GM10847 (cell line): ENCODE data around the gene CST4.

ENCODE experiments used
- POLR2A ChIP-seq: IDR thresholded peaks from 2 replicates; pipeline ENCODE4 v1.6.1; 2011; ENCODE audit not compliant: insufficient read length; ENCODE audit errors: extremely low read depth

CST4 gene

GRCh38 chr20:23646106-23646873 is 42.5 kb downstream of the CST4 start:
- TF ChIP-seq POLR2A: no peak

GRCh38 chr20:23645575-23645974 is 43.3 kb downstream of the CST4 start:
- TF ChIP-seq POLR2A: no peak

- TF ChIP-seq POLR2A: no peak
Measured at GRCh38 chr20:23644164-23644563, 44.7 kb downstream of the CST4 start.

GRCh38 chr20:23643659-23644058 is 45.2 kb downstream of the CST4 start:
- TF ChIP-seq POLR2A: no peak

- TF ChIP-seq POLR2A: no peak
Measured at GRCh38 chr20:23641936-23642751, 46.7 kb downstream of the CST4 start.

GRCh38 chr20:23640671-23641667 is 47.9 kb downstream of the CST4 start:
- TF ChIP-seq POLR2A: no peak

GRCh38 chr20:23640018-23640601 is 48.7 kb downstream of the CST4 start:
- no peak for TF ChIP-seq POLR2A

GRCh38 chr20:23639490-23639958 is 49.3 kb downstream of the CST4 start:
- TF ChIP-seq POLR2A: no peak

- no peak for TF ChIP-seq POLR2A
Measured at GRCh38 chr20:23638309-23638708, 50.5 kb downstream of the CST4 start.

- peak; percentile 51 for TF ChIP-seq POLR2A
Measured at GRCh38 chr20:23637282-23638221, 51.3 kb downstream of the CST4 start, which contains the start of gene CST3. TSS of gene CST3 (minus strand) at chr20:23637955. CDS start at chr20:23637862, 93 bp downstream.

GRCh38 chr20:23636908-23637281 is 51.9 kb downstream of the CST4 start:
- TF ChIP-seq POLR2A: no peak

GRCh38 chr20:23636182-23636907 is 52.5 kb downstream of the CST4 start:
- no peak for TF ChIP-seq POLR2A
